IPS-20b (cell line): ENCODE results near the gene SLFNL1.

Source experiments
- H3K27ac ChIP-seq: one replicate; pipeline ENCODE4 v1.5.1; 2013; ENCODE audit warnings: low read length
- H3K27me3 ChIP-seq: 2 replicates; pipeline ENCODE4 v1.6.1; 2013; ENCODE audit warnings: mild to moderate bottlenecking, low read length, inconsistent platforms; ENCODE audit not compliant: insufficient read depth
- H3K36me3 ChIP-seq: 2 replicates; pipeline ENCODE4 v1.6.1; 2013; ENCODE audit warnings: low read depth, mild to moderate bottlenecking, inconsistent platforms, low read length, moderate library complexity; ENCODE audit not compliant: insufficient read depth
- H3K4me1 ChIP-seq: 2 replicates; pipeline ENCODE4 v1.6.1; 2013; ENCODE audit warnings: mild to moderate bottlenecking, control low read depth, inconsistent platforms, low read length, moderate library complexity; ENCODE audit not compliant: insufficient read depth
- H3K4me3 ChIP-seq: 2 replicates; pipeline ENCODE4 v1.5.1; 2013; ENCODE audit warnings: mild to moderate bottlenecking, low read length, inconsistent platforms
- H3K9ac ChIP-seq: 2 replicates; pipeline ENCODE4 v1.6.1; 2013; ENCODE audit warnings: low read depth, mild to moderate bottlenecking, inconsistent platforms, low read length, moderate library complexity
- H3K9me3 ChIP-seq: 2 replicates; pipeline ENCODE4 v1.6.1; 2013; ENCODE audit warnings: mild to moderate bottlenecking, low read depth, low read length, inconsistent platforms; ENCODE audit not compliant: insufficient read depth

The SLFNL1 gene

DNA sequence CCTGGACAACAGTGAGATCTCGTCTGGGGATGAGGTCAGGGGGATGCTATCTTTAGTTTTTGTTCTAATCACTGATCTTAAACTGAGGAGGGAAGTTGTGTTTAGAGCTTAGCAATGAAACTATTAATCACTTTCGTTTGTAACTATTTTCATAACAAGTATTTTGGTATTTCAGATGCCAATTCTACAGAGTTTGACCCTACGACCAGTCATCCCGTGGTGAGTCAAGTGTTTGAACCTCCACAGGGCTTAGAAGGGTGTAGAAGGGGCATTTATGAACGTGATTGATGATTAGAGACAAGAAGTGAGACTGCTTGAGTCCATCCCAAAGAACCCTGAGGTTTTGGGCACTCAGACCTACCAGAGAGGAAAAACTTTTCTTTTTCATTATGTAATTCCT is 15.6 kb downstream of the SLFNL1 start:
- H3K4me3 ChIP-seq: no peak overlapping the region
- H3K27me3 ChIP-seq: no peaks in the 10 kb centered on the region
- H3K4me1 ChIP-seq: no peaks in the 10 kb centered on the region
- no peak overlapping the region for H3K27ac ChIP-seq
- H3K9me3 ChIP-seq: no peaks in the 10 kb centered on the region
- no peak overlapping the region for H3K9ac ChIP-seq
- peaks cover 100% of the 10 kb centered on the region for H3K36me3 ChIP-seq

- no peak overlapping the region for H3K4me3 ChIP-seq
- H3K4me1 ChIP-seq: no peaks in the 10 kb centered on the region
- H3K9me3 ChIP-seq: no peaks in the 10 kb centered on the region
- no peaks in the 10 kb centered on the region for H3K27me3 ChIP-seq
- no peak overlapping the region for H3K27ac ChIP-seq
- H3K9ac ChIP-seq: no peak overlapping the region
- peaks cover 99% of the 10 kb centered on the region for H3K36me3 ChIP-seq
Observed at GRCh38 chr1:41003640-41004220, 17.8 kb downstream of the SLFNL1 start.

- Histone ChIP-seq H3K27ac (no peak overlapping the region), H3K4me1 (no peaks in the 10 kb centered on the region), H3K4me3 (no peak overlapping the region), H3K27me3 (no peaks in the 10 kb centered on the region), H3K9ac (no peak overlapping the region), H3K9me3 (no peaks in the 10 kb centered on the region), H3K36me3 (peaks cover 99% of the 10 kb centered on the region)
Observed at GRCh38 chr1:41003127-41003639, 18.3 kb downstream of the SLFNL1 start.

- Histone ChIP-seq H3K27ac (no peak overlapping the region), H3K36me3 (peaks cover 99% of the 10 kb centered on the region), H3K9ac (no peak overlapping the region), H3K4me1 (no peaks in the 10 kb centered on the region), H3K27me3 (no peaks in the 10 kb centered on the region), H3K9me3 (no peaks in the 10 kb centered on the region), H3K4me3 (no peak overlapping the region)
Observed at GRCh38 chr1:40998668-40999067, 22.9 kb downstream of the SLFNL1 start.

GRCh38 chr1:40997096-40997495 is 24.4 kb downstream of the SLFNL1 start:
- Histone ChIP-seq H3K9me3 (no peaks in the 10 kb centered on the region), H3K4me3 (no peak overlapping the region), H3K36me3 (peaks cover 98% of the 10 kb centered on the region), H3K9ac (no peak overlapping the region), H3K27me3 (no peaks in the 10 kb centered on the region), H3K4me1 (no peaks in the 10 kb centered on the region), H3K27ac (no peak overlapping the region)

DNA sequence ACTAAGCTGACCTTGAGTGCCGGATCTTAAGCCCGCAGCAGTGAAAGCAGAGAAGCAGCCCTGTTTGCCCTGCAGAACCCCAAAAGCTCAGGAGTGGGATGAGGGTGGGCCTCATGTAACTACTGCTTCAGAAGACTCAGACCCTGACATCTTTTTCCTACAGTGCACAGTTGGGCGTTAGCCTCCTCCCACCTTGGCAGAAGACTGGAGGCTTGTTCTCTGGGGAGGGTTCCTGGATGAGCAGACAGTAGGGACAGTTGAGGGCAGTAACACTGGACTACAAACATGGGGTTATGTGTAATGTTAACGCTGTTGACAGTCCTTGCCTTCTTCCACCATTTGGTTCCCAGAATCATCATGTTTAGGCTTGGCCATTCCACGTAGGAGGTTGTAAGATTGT is 32.5 kb downstream of the SLFNL1 start:
- H3K36me3 ChIP-seq: peaks cover 99% of the 10 kb centered on the region
- no peaks in the 10 kb centered on the region for H3K9me3 ChIP-seq
- H3K4me1 ChIP-seq: no peaks in the 10 kb centered on the region
- H3K27ac ChIP-seq: no peak overlapping the region
- H3K4me3 ChIP-seq: no peak overlapping the region
- H3K27me3 ChIP-seq: no peaks in the 10 kb centered on the region
- no peak overlapping the region for H3K9ac ChIP-seq

GRCh38 chr1:40988280-40988679 is 33.2 kb downstream of the SLFNL1 start:
- Histone ChIP-seq H3K27ac (no peak overlapping the region), H3K4me1 (no peaks in the 10 kb centered on the region), H3K4me3 (no peak overlapping the region), H3K9me3 (no peaks in the 10 kb centered on the region), H3K27me3 (no peaks in the 10 kb centered on the region), H3K9ac (no peak overlapping the region), H3K36me3 (peaks cover 99% of the 10 kb centered on the region)

DNA sequence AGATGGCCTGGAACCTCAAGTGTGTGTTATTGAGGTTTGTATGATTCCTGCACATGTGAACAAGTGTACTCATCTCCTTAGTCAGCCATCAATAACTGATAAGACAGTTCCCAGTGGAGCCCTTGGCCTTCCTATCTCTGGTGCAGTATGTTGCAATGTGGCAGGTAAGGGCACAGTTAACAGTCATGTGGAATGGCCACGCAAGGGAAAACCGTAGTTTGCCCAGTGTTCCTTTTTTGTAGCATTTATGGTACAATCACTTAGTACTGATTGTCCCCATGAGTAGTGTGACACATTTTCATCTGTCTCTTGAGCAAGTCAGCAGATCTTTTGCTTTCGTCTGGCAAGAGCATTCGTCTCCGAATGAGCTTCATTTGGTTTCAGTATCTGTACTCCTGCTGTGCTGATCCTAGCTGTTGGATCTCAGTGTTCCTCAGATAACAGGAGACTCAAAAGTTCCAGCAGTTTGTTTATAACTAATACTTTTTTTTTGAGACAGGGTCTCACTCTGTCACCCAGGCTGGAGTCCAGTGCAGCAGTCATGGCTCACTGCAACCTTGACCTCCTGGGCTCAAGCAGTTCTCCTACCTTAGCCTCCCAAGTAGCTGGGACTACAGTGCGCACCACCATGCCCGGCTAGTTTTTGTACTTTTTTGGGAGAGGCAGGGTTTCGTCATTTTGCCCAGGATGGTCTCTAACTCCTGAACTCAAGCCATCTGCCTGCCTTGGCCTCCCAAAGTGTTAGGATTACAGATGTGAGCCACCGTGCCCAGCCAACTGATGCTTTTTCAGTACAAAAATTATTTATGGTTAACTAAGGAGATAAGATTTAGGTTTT is 33.9 kb downstream of the SLFNL1 start:
- Histone ChIP-seq H3K4me3 (no peak overlapping the region), H3K27ac (no peak overlapping the region), H3K27me3 (no peaks in the 10 kb centered on the region), H3K9ac (no peak overlapping the region), H3K9me3 (no peaks in the 10 kb centered on the region), H3K36me3 (peaks cover 98% of the 10 kb centered on the region), H3K4me1 (no peaks in the 10 kb centered on the region)

DNA sequence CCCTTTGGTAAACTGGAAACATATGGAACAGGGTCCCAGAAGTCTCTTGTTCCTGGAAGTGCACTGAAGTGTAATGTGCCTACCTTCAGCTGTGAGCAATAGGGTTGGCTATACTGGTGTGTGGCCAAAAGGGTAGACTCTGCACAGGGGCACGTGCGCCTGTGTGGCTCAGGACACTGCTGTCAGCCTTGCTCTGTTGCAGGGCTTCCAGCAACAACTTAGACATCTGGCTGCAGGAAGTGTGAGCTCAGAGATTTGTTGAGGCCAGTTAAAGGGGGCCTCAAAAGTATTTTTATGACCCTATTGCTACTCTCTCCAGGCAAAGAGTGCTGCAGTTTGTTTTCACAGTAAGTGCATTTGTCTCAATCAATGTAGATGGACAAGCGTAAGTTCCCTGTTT is 34.6 kb downstream of the SLFNL1 start:
- Histone ChIP-seq H3K9me3 (no peaks in the 10 kb centered on the region), H3K4me1 (no peaks in the 10 kb centered on the region; the same call in 1 of the 2 replicates), H3K36me3 (peaks cover 94% of the 10 kb centered on the region), H3K4me3 (no peak overlapping the region), H3K9ac (no peak overlapping the region), H3K27me3 (no peaks in the 10 kb centered on the region), H3K27ac (no peak overlapping the region)

GRCh38 chr1:40986328-40986783 is 35.2 kb downstream of the SLFNL1 start:
- Histone ChIP-seq H3K27ac (no peak overlapping the region), H3K36me3 (peaks cover 93% of the 10 kb centered on the region), H3K4me1 (peaks cover 2% of the 10 kb centered on the region; the same call in 1 of the 2 replicates)

DNA sequence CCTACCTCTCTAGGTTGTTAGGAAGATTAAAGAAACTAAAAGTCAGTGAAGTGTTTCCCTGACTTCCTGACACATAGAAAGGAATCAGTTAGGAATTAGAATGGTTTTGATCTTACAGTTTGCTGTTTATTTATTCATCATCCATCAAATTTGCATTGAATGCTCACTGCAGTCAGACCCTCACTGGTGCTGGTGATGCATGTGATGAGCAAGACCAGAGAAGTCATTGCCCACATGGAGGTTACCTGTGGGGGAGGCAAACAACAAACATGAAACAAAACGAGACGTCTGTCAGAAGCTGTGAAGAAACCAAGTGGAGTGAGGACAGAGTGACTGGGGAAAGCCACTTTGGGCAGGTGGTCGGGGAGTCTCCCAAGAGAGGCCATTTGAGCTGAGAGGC is 35.6 kb downstream of the SLFNL1 start:
- H3K9ac ChIP-seq: no peak overlapping the region
- no peaks in the 10 kb centered on the region for H3K9me3 ChIP-seq
- peaks cover 88% of the 10 kb centered on the region for H3K36me3 ChIP-seq
- H3K4me3 ChIP-seq: no peak overlapping the region
- peaks cover 7% of the 10 kb centered on the region for H3K4me1 ChIP-seq
- no peaks in the 10 kb centered on the region for H3K27me3 ChIP-seq
- H3K27ac ChIP-seq: no peak overlapping the region

More at GRCh38 chr1:40986328-40986783, 35.2 kb downstream of the SLFNL1 start:
- Histone ChIP-seq H3K27me3 (no peaks in the 10 kb centered on the region), H3K9ac (no peak overlapping the region), H3K9me3 (no peaks in the 10 kb centered on the region), H3K4me3 (no peak overlapping the region)

DNA sequence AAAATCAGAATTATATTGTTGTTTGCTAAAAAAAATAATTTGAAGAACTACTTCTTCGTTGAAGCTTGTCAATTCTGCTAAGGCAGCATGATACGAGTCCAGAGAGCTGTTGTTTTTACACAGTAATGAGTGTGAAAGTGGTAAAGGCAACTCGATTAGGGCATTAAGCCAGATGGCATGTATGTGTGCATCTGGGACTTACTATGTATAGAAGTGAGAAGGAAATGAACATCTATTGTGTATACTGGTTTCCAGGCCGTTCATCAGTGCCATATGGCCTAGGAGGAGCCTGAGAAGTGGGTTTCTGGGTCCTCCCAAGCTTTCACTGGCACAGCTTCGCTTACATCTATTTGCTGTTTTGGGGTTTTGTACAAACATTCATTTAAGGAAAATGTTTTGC is 36.4 kb downstream of the SLFNL1 start:
- Histone ChIP-seq H3K27ac (no peak overlapping the region), H3K4me1 (peaks cover 8% of the 10 kb centered on the region), H3K9ac (no peak overlapping the region), H3K4me3 (no peak overlapping the region), H3K36me3 (peaks cover 81% of the 10 kb centered on the region), H3K27me3 (no peaks in the 10 kb centered on the region), H3K9me3 (no peaks in the 10 kb centered on the region)
